Measurements from ENCODE around the gene RIT2.

Gene RIT2

GRCh38 chr18:42922363-42922762 is 193.1 kb downstream of the RIT2 start:
- DNase-seq, result no peak

- no peak for DNase-seq
Measured at GRCh38 chr18:42921226-42921737, 194.2 kb downstream of the RIT2 start.

- no peak for DNase-seq
Measured at GRCh38 chr18:42920621-42921020, 194.9 kb downstream of the RIT2 start.

- DNase-seq, result no peak
Measured at GRCh38 chr18:42915299-42915698, 200.2 kb downstream of the RIT2 start.

- no peak for DNase-seq
Measured at GRCh38 chr18:42914476-42914875, 201.0 kb downstream of the RIT2 start.

GRCh38 chr18:42909095-42909494 is 206.4 kb downstream of the RIT2 start:
- no peak for DNase-seq

- DNase-seq, result no peak
Measured at GRCh38 chr18:42906761-42907160, 208.7 kb downstream of the RIT2 start.

- DNase-seq, result no peak
Measured at GRCh38 chr18:42901161-42901560, 214.3 kb downstream of the RIT2 start.

GRCh38 chr18:42893977-42894376 is 221.5 kb downstream of the RIT2 start:
- DNase-seq, result no peak

GRCh38 chr18:42892181-42892580 is 223.3 kb downstream of the RIT2 start:
- no peak for DNase-seq

GRCh38 chr18:42891705-42892104 is 223.8 kb downstream of the RIT2 start:
- no peak for DNase-seq

- no peak for DNase-seq
Measured at GRCh38 chr18:42883169-42883568, 232.3 kb downstream of the RIT2 start.

- no peak for DNase-seq
Measured at GRCh38 chr18:42882122-42882521, 233.4 kb downstream of the RIT2 start.

- DNase-seq, result no peak
Measured at GRCh38 chr18:42872838-42873237, 242.6 kb downstream of the RIT2 start.

GRCh38 chr18:42864876-42865275 is 250.6 kb downstream of the RIT2 start:
- DNase-seq, result no peak

- no peak for DNase-seq
Measured at GRCh38 chr18:42861271-42861670, 254.2 kb downstream of the RIT2 start.

GRCh38 chr18:42860548-42860947 is 254.9 kb downstream of the RIT2 start:
- no peak for DNase-seq

- no peak for DNase-seq
Measured at GRCh38 chr18:42860011-42860410, 255.5 kb downstream of the RIT2 start.

- no peak for DNase-seq
Measured at GRCh38 chr18:42854558-42854957, 260.9 kb downstream of the RIT2 start.

- DNase-seq, result no peak
Measured at GRCh38 chr18:42850174-42851083, 265.1 kb downstream of the RIT2 start.

- no peak for DNase-seq
Measured at GRCh38 chr18:42839408-42839807, 276.1 kb downstream of the RIT2 start.

- no peak for DNase-seq
Measured at GRCh38 chr18:42838546-42839145, 276.8 kb downstream of the RIT2 start.

- no peak for DNase-seq
Measured at GRCh38 chr18:42830936-42831335, 284.5 kb downstream of the RIT2 start.

GRCh38 chr18:42828881-42829280 is 286.6 kb downstream of the RIT2 start:
- DNase-seq, result no peak
